ENCODE measurements around the gene BPIFB6. TPM values are rescaled to one million over a fixed set of nuclear protein-coding genes. Genes with fewer than 3 reads are reported as not detected.

The BPIFB6 gene
- polyA plus RNA-seq, 1 donor (not counting 4 experiments of a cell fraction or from before 2014, with no cell fraction given): not detected

DNA sequence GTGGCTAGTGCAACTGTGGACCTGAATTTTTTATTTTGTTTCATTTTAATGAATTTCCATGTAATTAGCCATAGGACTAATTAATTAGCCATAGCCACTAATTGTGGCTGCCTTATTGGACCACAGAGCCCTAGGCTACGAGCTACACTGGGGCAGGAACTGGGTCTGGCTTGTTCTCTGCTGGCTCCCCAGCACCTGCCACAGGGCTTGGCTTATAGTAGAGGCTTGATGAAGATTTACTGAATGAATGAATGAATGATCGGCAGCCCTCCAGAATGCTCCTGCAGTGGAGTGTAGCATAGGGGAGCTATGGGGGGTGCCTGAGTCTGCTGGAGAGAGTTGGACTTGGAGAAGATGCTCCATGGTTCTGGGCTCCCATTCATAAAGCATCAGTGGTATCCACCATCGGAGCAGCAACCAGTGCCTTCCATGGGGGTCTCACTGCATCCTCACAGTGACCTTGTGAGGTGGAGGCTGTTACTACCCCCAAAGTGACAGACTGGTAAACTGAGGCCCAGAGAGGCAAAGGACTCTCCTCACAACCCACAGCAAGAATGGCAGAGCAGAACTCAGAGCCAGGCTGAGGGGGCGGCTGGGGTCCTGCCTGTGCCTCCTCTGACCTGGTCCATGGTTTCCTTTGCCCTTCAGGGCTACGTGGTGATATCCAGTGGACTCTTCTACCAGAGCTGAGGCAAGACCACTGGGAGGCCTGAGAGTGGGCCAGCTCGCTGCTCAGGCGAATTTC is 8.6 kb upstream of the BPIFB6 start:
- Histone ChIP-seq H3K36me3 (ENCODE audit: control insufficient read depth in 2 of 2, extremely low read depth in 1 of 2, insufficient read depth in 2 of 2, low read length in 2 of 2) (no peaks in the 10 kb centered on the region), H3K79me2 (ENCODE audit: control insufficient read depth, insufficient read depth, low read length) (no peaks in the 10 kb centered on the region), H4K20me1 (ENCODE audit: control insufficient read depth, extremely low read depth, insufficient read depth, low read length) (no peaks in the 10 kb centered on the region), H3K9ac (ENCODE audit: control insufficient read depth, extremely low read depth, insufficient read depth, low read length) (no peak overlapping the region), H3K27ac (ENCODE audit: control insufficient read depth, insufficient read depth, low read length) (no peak overlapping the region), H3K27me3 (ENCODE audit: control insufficient read depth, extremely low read depth, insufficient read depth, low read length) (no peaks in the 10 kb centered on the region), H2AFZ (ENCODE audit: control insufficient read depth, low read length) (no peak overlapping the region), H3K4me2 (ENCODE audit: control insufficient read depth, extremely low read depth, insufficient read depth, low read depth, low read length) (no peak overlapping the region), H3K9me1 (ENCODE audit: control insufficient read depth, extremely low read depth, insufficient read depth, low read length) (no peaks in the 10 kb centered on the region), H3K4me1 (ENCODE audit: control insufficient read depth, extremely low read depth, insufficient read depth, low read length) (no peaks in the 10 kb centered on the region), H3K9me3 (ENCODE audit: control insufficient read depth, low read depth, low read length) (no peaks in the 10 kb centered on the region), H3K4me3 (ENCODE audit: control insufficient read depth in 2 of 3, extremely low read depth in 1 of 3, insufficient read depth in 2 of 3, low read depth in 1 of 3, low read length in 3 of 3) (no peak overlapping the region)
- no peak for TF ChIP-seq EZH2 (IDR thresholded peaks at IDR 0.05; ENCODE audit: low read length)
- TF ChIP-seq, protein P1, sequence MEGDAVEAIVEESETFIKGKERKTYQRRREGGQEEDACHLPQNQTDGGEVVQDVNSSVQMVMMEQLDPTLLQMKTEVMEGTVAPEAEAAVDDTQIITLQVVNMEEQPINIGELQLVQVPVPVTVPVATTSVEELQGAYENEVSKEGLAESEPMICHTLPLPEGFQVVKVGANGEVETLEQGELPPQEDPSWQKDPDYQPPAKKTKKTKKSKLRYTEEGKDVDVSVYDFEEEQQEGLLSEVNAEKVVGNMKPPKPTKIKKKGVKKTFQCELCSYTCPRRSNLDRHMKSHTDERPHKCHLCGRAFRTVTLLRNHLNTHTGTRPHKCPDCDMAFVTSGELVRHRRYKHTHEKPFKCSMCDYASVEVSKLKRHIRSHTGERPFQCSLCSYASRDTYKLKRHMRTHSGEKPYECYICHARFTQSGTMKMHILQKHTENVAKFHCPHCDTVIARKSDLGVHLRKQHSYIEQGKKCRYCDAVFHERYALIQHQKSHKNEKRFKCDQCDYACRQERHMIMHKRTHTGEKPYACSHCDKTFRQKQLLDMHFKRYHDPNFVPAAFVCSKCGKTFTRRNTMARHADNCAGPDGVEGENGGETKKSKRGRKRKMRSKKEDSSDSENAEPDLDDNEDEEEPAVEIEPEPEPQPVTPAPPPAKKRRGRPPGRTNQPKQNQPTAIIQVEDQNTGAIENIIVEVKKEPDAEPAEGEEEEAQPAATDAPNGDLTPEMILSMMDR (optimal IDR thresholded peaks at IDR 0.05 in 1 of 3, IDR thresholded peaks at IDR 0.05 in 1 of 3, conservative IDR thresholded peaks at IDR 0.05 in 1 of 3; ENCODE audit: extremely low read depth in 1 of 3, insufficient read depth in 2 of 3, low read length in 3 of 3): no peak
- dilution Hi-C loops (cut with MboI; ENCODE audit: extremely low pct_ligation_motif_present, low sequenced_read_pairs): no loop called here
- no peak for FAIRE-seq
- DNase-seq (ENCODE audit: low read depth, low spot score): no peak

- H3K9me3 ChIP-seq (ENCODE audit: control insufficient read depth, low read depth, low read length): no peaks in the 10 kb centered on the region
- no peak for FAIRE-seq
- TF ChIP-seq EZH2 (IDR thresholded peaks at IDR 0.05; ENCODE audit: low read length): no peak
- TF ChIP-seq, protein P1 (optimal IDR thresholded peaks at IDR 0.05 in 1 of 3, IDR thresholded peaks at IDR 0.05 in 1 of 3, conservative IDR thresholded peaks at IDR 0.05 in 1 of 3; ENCODE audit: extremely low read depth in 1 of 3, insufficient read depth in 2 of 3, low read length in 3 of 3): no peak
- dilution Hi-C loops (cut with MboI; ENCODE audit: extremely low pct_ligation_motif_present, low sequenced_read_pairs): no loop called here
- no peaks in the 10 kb centered on the region for H3K36me3 ChIP-seq (ENCODE audit: control insufficient read depth in 2 of 2, extremely low read depth in 1 of 2, insufficient read depth in 2 of 2, low read length in 2 of 2)
- H3K9ac ChIP-seq (ENCODE audit: control insufficient read depth, extremely low read depth, insufficient read depth, low read length): no peak overlapping the region
- H3K4me3 ChIP-seq (ENCODE audit: control insufficient read depth in 2 of 3, extremely low read depth in 1 of 3, insufficient read depth in 2 of 3, low read depth in 1 of 3, low read length in 3 of 3): no peak overlapping the region
- no peak overlapping the region for H3K4me2 ChIP-seq (ENCODE audit: control insufficient read depth, extremely low read depth, insufficient read depth, low read depth, low read length)
- no peak for DNase-seq (ENCODE audit: low read depth, low spot score)
- no peak overlapping the region for H3K27ac ChIP-seq (ENCODE audit: control insufficient read depth, insufficient read depth, low read length)
- no peaks in the 10 kb centered on the region for H3K27me3 ChIP-seq (ENCODE audit: control insufficient read depth, extremely low read depth, insufficient read depth, low read length)
- H4K20me1 ChIP-seq (ENCODE audit: control insufficient read depth, extremely low read depth, insufficient read depth, low read length): no peaks in the 10 kb centered on the region
- H3K79me2 ChIP-seq (ENCODE audit: control insufficient read depth, insufficient read depth, low read length): no peaks in the 10 kb centered on the region
- no peak overlapping the region for H2AFZ ChIP-seq (ENCODE audit: control insufficient read depth, low read length)
- H3K4me1 ChIP-seq (ENCODE audit: control insufficient read depth, extremely low read depth, insufficient read depth, low read length): no peaks in the 10 kb centered on the region
- H3K9me1 ChIP-seq (ENCODE audit: control insufficient read depth, extremely low read depth, insufficient read depth, low read length): no peaks in the 10 kb centered on the region
Observed at GRCh38 chr20:33023439-33024242, 7.8 kb upstream of the BPIFB6 start.

Data from keratinocyte (primary cell).